Measurements from ENCODE around the gene ELFN1.

GRCh38 chr7:1752111-1752510 is 82.0 kb downstream of the ELFN1 start:
- TF ChIP-seq POLR2A (IDR thresholded peaks at IDR 0.05) (no peak), CTCF (IDR thresholded peaks at IDR 0.05) (no peak), POLR2AphosphoS5 (IDR thresholded peaks at IDR 0.05) (no peak)

All from gastroesophageal sphincter (tissue), 3 donors.